DMS53 (cell line): ENCODE data around the gene RHOA.

Experiments used
- DNase-seq: peaks from one replicate; lab custom pipeline; 2025; lab: John Stamatoyannopoulos, UW

RHOA gene

DNA sequence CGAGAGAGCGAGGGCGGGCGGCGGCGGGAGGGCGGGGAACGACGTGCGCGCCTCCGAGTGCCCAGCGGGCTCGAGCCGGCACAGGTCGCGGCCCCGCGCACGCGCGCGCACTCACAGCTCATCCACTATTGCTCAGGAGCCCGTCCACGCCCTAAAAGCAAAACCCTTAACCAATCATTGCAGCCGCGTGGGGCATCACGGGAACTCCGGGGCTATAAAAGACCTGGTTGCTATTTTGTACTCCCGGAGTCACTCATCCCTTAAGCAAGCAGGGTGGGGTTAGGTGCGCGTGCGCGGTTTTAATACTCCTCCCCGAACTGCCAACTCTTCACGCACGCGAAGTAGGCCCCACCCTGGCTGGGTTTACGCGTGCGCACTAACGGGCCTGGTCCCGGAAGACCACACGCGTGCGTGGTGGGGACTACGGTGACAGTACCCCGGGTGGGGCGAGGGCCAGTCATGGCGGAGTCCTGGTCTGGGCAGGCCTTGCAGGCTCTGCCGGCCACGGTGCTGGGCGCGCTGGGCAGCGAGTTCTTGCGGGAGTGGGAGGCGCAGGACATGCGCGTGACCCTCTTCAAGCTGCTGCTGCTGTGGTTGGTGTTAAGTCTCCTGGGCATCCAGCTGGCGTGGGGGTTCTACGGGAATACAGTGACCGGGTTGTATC is at the start of gene RHOA, which contains the start of gene TCTA:
Gene RHOA, minus strand, starts transcription at position 9 of the 664 bp plus-strand sequence. CDS start 36,387 bp downstream, outside the sequence.
Gene TCTA, plus strand, starts transcription at position 456 of the 664 bp plus-strand sequence. Its CDS starts 4 bp downstream, at position 460.
- peak; percentile 96 for DNase-seq

DNA sequence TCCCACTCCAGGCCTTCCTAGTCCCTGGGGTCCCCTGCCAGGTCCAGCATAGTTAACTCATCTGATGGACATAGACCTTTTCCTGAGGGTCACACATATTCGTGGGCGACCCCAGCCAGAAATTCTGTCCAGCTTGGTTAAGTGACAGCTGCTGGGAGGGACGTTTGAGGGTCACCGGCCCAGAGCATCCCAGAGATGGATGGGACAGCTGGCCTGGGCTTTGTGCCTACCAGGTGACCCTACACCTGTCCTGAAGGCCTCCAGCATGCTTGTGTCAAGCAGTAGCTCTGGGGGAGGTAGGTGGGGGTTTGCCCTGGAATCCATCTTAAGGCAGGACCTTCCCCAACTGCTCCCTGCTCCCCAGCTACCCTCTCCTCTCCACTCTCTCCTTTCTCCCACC is 49.2 kb upstream of the RHOA start:
- no peak for DNase-seq

- no peak for DNase-seq
These were observed 48.6 kb upstream of the RHOA start for GRCh38 chr3:49460188-49460890.

DNA sequence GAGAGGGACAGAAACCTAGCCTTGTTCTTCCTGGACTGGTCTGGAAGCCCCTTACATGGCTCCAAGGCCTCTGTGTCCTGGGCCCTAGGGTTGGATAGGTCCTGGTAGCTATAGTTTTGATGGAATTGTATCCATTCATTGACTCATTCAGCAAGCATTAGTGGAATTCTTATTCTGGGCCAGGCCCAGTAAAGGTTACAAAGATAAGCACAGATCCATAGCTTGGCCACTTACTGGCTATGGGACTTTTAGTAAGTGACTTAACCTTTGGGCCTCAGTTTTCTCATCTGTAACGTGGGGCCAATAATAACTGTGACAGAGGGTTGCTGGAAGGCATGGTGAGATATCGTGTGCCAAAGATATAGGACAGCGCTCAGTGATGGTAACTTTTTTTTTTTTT is 44.7 kb upstream of the RHOA start:
- no peak for DNase-seq

- no peak for DNase-seq
These were observed 43.3 kb upstream of the RHOA start for GRCh38 chr3:49454898-49455681.

DNA sequence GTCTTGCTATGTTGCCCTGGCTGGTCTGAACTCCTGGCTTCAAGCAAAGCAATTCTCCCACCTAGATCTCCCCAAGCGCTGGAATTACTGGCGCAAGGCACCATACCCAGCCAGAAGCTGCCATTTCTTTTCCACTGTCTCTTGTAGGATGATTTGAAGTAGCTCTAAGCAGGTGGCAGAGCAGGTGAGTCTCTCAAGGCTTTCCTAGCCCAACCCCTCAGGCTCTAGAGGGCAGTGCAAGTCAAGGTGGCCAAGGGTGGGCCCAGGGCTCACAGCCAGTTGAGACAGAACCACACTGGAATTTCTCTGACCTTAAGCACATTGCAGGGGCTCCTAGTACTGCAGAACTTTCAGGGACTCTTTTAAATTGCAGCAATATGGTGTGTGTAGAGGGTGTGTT is 42.7 kb upstream of the RHOA start:
- peak; percentile 27 for DNase-seq

DNA sequence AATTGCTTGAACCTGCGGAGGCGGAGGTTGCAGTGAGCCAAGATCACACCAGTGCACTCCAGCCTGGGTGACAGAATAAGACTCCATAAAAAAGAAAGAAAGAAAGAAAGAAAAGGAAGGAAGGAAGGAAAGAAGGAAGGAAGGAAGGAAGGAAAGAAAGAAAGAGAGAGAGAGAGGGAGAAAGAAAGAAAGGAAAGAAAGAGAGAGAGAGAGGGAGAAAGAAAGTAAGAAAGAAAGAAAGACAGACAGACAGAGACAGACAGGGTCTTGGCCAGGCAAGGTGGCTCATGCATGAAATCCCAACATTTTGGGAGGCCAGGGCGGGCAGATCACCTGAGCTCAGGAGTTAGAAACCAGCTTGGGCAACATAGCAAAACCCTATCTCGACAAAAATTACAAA is 41.8 kb upstream of the RHOA start:
- no peak for DNase-seq

DNA sequence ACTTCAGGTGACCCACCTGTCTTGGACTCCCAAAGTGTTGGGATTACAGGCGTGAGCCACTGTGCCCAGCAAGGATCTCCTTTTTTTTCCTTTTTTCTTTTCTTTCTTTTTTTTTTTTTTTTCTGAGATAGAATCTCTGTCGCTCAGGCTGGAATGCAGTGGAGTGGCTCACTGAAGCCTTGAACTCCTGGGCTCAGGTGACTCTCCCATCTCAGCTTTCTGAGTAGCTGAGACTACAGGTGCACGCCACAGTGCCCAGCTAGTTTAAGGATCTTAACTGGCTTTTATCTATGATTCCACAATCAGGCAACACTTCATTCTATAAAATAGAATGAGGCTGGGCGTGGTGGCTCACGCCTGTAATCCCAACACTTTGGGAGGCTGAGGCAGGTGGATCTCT is 33.6 kb upstream of the RHOA start:
- DNase-seq, result no peak

DNA sequence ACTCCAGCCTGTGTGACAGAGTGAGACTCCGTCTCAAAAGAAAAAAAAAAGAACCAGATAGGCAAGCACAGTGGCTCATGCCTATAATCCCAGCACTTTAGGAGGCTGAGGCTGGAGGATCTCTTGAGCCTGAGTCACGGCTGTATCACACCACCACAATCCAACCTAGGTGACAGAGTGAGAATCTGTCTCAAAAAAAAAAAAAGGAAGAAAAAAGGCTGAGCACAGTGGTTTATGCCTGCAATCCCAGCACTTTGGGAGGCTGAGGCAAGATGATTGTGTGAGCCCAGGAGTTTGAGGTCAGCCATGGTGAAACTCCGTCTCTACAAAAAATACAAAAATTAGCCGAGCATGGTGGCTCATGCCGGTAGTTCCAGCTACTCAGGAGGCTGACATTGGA is 23.0 kb upstream of the RHOA start:
- no peak for DNase-seq

DNA sequence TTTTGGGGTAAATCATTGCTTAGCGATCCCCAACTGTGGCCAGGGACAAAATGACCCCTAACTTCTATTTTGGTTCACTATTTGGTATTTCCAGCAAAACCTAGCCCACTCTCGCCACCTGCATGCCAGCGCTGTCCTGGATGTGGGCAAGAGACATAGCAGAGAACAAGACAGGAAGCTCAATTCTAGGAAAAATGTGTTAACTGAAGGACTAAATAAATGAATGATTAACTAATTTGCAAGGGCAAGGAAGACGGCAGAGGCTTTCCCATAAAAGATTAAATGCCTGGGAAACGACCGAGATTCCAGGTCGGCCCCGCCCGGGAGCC is 16.9 kb upstream of the RHOA start:
- peak; percentile 47 for DNase-seq

DNA sequence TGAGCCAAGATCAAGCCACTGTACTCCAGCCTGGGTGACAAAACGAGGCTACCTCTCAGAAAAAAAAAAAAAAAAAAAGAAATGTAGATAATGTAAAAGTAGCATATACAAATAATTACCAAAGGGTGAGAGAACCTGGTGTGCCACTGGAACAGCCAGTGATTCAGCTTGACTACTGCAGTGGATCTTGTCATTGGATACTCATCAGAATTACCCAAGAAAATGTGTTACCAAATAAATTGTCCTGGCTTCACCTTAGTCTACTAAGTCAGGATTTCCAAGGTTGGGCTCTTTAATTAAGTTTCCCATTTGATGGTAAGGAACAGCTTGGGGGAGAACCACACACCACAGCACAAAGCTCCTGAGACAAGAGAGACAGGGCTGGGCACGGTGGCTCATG is 15.8 kb upstream of the RHOA start:
- DNase-seq, result no peak

- DNase-seq, result no peak
These were observed 13.0 kb upstream of the RHOA start for GRCh38 chr3:49424816-49425215.

DNA sequence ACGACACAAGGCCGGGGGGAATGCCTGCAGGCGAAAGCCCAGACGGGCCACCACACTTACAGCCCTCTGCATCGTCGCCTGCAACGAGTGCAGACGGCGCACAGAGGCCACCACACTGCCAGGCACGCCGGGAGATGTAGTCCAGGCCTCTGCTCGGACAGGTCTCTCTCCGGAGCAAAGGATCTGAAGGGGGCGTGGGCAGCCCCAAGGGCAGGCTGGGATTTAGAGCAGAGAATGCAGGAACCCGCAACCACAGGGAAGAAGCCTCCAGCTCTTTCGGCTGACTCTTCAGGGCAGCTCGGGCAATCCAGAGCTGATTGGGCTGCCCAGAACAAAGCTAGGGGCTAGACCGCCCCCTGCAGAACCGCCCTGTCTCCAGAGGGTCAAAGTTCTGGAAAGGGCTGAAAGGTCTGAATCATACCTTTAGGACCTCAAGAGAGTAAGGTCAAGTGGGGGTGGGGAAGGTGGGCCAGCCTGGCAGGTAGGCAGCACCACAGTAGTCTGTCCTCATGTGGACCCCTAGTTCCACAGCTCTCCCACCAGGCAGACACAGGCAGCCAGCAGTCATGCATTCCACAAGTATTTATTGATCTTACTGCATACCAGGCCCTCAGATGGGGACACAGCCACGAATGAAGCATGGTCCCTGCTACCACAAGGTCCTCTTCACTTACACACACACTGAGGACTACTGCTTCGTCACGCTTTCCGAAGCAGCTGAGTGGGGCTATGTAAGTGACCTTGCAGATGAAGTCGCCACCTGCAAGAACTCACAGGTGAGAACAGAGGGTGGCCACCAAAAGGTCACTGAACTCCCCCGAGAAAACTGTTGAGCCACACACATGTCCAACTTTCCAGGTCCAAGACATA is 10.8 kb upstream of the RHOA start, which contains the start of gene AMT:
Gene AMT, minus strand, starts transcription at position 95 of the 870 bp plus-strand sequence. Its CDS starts 23 bp downstream, at position 72.
- DNase-seq, result no peak

GRCh38 chr3:49421890-49422378 is 10.2 kb upstream of the RHOA start:
- DNase-seq, result no peak

DNA sequence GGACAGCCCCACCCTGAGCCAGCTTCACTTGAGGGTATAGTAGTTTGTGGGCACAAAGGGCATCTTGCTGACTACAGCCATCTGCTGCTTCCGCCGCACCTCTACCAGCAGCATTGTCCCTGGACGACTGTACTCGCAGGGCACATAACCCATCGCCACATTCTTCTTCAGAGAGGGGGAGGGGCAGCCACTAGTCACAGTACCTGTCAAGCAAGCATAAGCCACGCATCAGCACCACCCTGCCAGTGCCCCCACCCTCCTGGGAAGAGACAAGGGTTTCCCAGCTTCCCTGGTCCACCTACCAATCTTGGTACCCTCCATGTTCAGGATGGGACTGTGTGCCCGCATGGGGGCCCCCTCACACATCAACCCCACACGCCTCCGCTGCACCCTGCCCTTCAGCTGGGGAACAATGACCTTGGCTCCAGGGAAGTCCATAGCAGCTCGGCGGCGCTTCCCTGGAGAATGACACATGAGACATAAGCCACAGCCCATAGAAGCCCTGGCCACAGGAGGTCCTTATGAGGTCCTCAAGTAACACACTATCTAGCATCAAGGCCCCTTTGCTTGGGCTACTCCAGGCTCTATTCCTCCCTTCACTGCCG is 5.8 kb upstream of the RHOA start:
- no peak for DNase-seq

- no peak for DNase-seq
These were observed 5.1 kb upstream of the RHOA start for GRCh38 chr3:49416867-49417266.

DNA sequence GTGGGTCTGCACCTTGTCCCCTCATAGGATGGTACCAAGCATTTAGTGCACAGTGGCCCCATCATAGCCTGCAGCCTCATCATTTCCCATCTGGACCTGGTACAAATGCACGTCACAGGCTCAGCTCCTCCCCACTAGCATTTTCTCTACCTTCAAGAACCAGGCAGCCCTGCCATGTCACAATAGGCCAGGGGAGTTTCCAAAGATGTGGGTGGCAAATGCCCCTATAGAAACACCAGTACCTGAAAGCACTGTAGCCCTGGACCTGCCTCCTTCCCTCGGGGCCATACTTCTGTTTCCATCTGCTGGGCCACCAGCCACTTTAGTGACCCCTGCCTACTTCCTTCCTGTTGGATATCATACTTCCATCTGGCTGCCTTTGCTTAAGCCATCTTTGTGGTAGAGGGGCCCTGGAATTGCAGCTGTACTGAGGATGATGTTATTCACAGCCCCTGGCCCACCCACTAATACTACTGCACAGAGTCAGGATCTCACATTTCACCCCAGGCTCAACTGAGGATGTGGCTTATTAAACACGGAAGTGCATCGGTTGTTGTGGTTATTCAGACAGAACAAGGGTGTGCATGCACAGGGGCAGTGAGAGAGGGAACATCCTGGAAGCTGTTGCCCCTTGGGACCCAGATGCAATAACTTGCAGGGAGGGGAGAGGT is 4.3 kb upstream of the RHOA start:
- no peak for DNase-seq

GRCh38 chr3:49414753-49415152 is 3.0 kb upstream of the RHOA start:
- no peak for DNase-seq

- DNase-seq, result no peak
These were observed 1.6 kb upstream of the RHOA start for GRCh38 chr3:49413338-49413734.

GRCh38 chr3:49412632-49413337 is 1.0 kb upstream of the RHOA start:
- DNase-seq, result peak; percentile 46
